Cardiac fibroblast (primary cell): ENCODE data around the gene HSPD1.

Experiments
- DNase-seq, 2 donors: peaks; one replicate each; pipeline versions ENCODE4 v3.0.0 to v3.0.0-alpha.2; 2010; ENCODE audit warnings: low read depth in 2 of 2
- H3K4me3 ChIP-seq, 2 donors: replicated peaks in 1 of 2; 1 replicate in 1 of 2; 2 replicates in 1 of 2; pipeline ENCODE4 v1.5.1; 2011; ENCODE audit warnings: low read depth in 2 of 2, low read length in 2 of 2, mild to moderate bottlenecking in 2 of 2, moderate library complexity in 1 of 2
- CTCF ChIP-seq: IDR thresholded peaks from one replicate; pipeline ENCODE4 v1.5.1; 2011; ENCODE audit warnings: low read depth, mild to moderate bottlenecking, low read length, inconsistent platforms

HSPD1 gene

GRCh38 chr2:197517150-197517549, 17.5 kb upstream of the HSPD1 start:
- H3K4me3 ChIP-seq: peak overlapping the region; percentile 92 to 96
- TF ChIP-seq CTCF: no peak

GRCh38 chr2:197516393-197516761, 16.7 kb upstream of the HSPD1 start:
- TF ChIP-seq CTCF: no peak
- H3K4me3 ChIP-seq: peak overlapping the region; percentile 92 to 96
- peak; percentile 21 to 38 for DNase-seq

More at GRCh38 chr2:197517150-197517549, 17.5 kb upstream of the HSPD1 start:
- peak in 1 of 2 donors; percentile 5 for DNase-seq

GRCh38 chr2:197515739-197516392, 16.2 kb upstream of the HSPD1 start, which contains the start of gene MOB4:
Gene MOB4 (plus strand): TSS chr2:197516066. CDS start chr2:197516087, 21 bp downstream.
- peak within 1 kb of the TSS; percentile 92 to 96 for H3K4me3 ChIP-seq
- TF ChIP-seq CTCF: no peak

GRCh38 chr2:197515315-197515738, 15.7 kb upstream of the HSPD1 start:
- peak in 1 of 2 donors; percentile 43 for DNase-seq
- no peak for TF ChIP-seq CTCF

More at GRCh38 chr2:197515739-197516392, 16.2 kb upstream of the HSPD1 start, which contains the start of gene MOB4:
- peak; percentile 96 to 97 for DNase-seq

GRCh38 chr2:197514754-197515153, 15.1 kb upstream of the HSPD1 start:
- no peak overlapping the region for H3K4me3 ChIP-seq
- DNase-seq: peak in 1 of 2 donors; percentile 15
- no peak for TF ChIP-seq CTCF

More at GRCh38 chr2:197515315-197515738, 15.7 kb upstream of the HSPD1 start:
- peak overlapping the region; percentile 92 to 96 for H3K4me3 ChIP-seq

GRCh38 chr2:197513915-197514314, 14.3 kb upstream of the HSPD1 start:
- DNase-seq: no peak
- H3K4me3 ChIP-seq: no peak overlapping the region
- TF ChIP-seq CTCF: no peak
